Activated T-helper 2 cell treated with anti-CD3 and anti-CD28 coated beads, Interferon-gamma antibody, Interleukin-2, Interleukin-4, amounts not matched to agents 10 μg/mL and 5 μg/mL and 100 μg/mL, durations not matched to agents 14 hours and 24 hours and 36 hours (primary cell): ENCODE measurements around the gene LAMB4. TPM values are rescaled to one million over a fixed set of nuclear protein-coding genes. Genes with fewer than 3 reads are reported as not detected.

ENCODE experiments used
- DNase-seq: peaks from one replicate; pipeline ENCODE4 v3.0.0; 2021; ENCODE audit warnings: low spot score
- H3K27ac Mint-ChIP-seq: one replicate; pipeline ENCODE4 v1.8.0; 2021; ENCODE audit warnings: mixed read lengths
- H3K27me3 Mint-ChIP-seq: one replicate; pipeline ENCODE4 v1.8.0; 2021; ENCODE audit warnings: low read depth, mixed read lengths
- H3K36me3 Mint-ChIP-seq: one replicate; pipeline ENCODE4 v1.8.0; 2021; ENCODE audit warnings: low read depth, mixed read lengths
- H3K4me1 Mint-ChIP-seq: one replicate; pipeline ENCODE4 v1.8.0; 2021; ENCODE audit warnings: low read depth, mixed read lengths
- H3K4me3 Mint-ChIP-seq: one replicate; pipeline ENCODE4 v1.8.0; 2021; ENCODE audit warnings: low read depth, mild to moderate bottlenecking, moderate library complexity, mixed read lengths
- H3K9me3 Mint-ChIP-seq: one replicate; pipeline ENCODE4 v1.8.0; 2021; ENCODE audit warnings: mixed read lengths
- intact Hi-C: fragments of 100-400 bp; cut with micrococcal nuclease; formaldehyde crosslinking; loops from one replicate; pipeline ENCODE4 v1.15.1; 2023
- total RNA-seq: library from RNA; stranded (reverse); gene quantifications from 2 replicates; pipeline ENCODE4 v1.2.3, GENCODE V29; 2022

LAMB4 gene
- total RNA-seq, 1 donor from 2014 or later = not detected

DNA sequence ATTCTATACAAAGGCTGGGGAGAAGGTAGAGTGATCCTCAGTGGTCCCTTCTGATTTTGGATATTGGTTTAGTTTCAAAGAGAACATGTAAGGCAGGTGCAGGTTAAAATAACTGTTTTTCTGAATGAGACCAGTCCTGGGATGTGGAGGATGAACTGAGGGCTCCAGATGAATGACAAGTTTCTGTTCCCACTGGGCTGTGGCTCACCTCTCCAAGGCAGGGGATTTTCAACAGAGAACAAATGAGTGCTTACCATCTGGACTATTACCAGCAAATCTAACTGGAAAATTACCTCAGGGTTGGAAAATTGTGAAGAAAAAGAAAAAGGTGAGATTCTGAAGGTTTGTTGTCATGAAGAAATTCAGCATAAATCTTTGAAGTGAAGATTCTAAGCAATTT is 8.0 kb downstream of the LAMB4 start:
- H3K4me1 Mint-ChIP-seq = peaks cover 15% of the 10 kb centered on the region
- no peak for DNase-seq
- H3K27me3 Mint-ChIP-seq = peaks cover 21% of the 10 kb centered on the region
- intact Hi-C loops = no loop called here
- H3K4me3 Mint-ChIP-seq = no peak overlapping the region
- H3K36me3 Mint-ChIP-seq = no peaks in the 10 kb centered on the region
- H3K9me3 Mint-ChIP-seq = no peaks in the 10 kb centered on the region
- H3K27ac Mint-ChIP-seq = no peak overlapping the region

DNA sequence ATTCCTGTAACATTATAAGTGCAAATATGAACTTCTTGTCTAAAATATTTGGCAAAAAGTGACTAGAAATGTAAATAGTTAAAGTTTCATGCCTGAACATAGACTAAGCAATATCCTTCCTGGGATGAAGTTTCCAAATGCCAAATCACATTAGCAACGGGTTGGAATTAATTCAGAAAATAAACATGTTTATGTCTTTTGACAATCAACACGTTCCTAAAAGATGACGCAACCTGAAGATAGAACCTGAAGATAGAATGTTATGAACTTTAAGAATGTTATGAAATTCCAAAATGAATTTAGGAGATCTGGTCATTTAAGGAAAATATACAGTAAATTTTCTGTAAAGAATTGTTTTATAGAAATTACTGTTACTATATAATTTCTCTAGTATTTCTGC is 9.2 kb downstream of the LAMB4 start:
- H3K36me3 Mint-ChIP-seq = no peaks in the 10 kb centered on the region
- H3K4me3 Mint-ChIP-seq = no peak overlapping the region
- peaks cover 15% of the 10 kb centered on the region for H3K4me1 Mint-ChIP-seq
- no peak for DNase-seq
- no peaks in the 10 kb centered on the region for H3K9me3 Mint-ChIP-seq
- H3K27ac Mint-ChIP-seq = no peak overlapping the region
- peaks cover 21% of the 10 kb centered on the region for H3K27me3 Mint-ChIP-seq
- intact Hi-C loops = loop anchor here (1.0 kb wide), 1 partner anchor 15 kb away; no protein-coding TSS in a partner anchor

GRCh38 chr7:108120196-108120595 is 10.0 kb downstream of the LAMB4 start:
- no peaks in the 10 kb centered on the region for H3K36me3 Mint-ChIP-seq
- no peak for DNase-seq
- peaks cover 15% of the 10 kb centered on the region for H3K4me1 Mint-ChIP-seq
- no peak overlapping the region for H3K27ac Mint-ChIP-seq
- no peak overlapping the region for H3K4me3 Mint-ChIP-seq
- intact Hi-C loops = loop anchor here (1.0 kb wide), 1 partner anchor 16 kb away; no protein-coding TSS in a partner anchor
- H3K27me3 Mint-ChIP-seq = peaks cover 22% of the 10 kb centered on the region
- no peaks in the 10 kb centered on the region for H3K9me3 Mint-ChIP-seq

- no peak for DNase-seq
- Mint-ChIP-seq H3K27me3 (peaks cover 18% of the 10 kb centered on the region), H3K27ac (no peak overlapping the region), H3K4me1 (peaks cover 19% of the 10 kb centered on the region), H3K4me3 (no peak overlapping the region), H3K36me3 (no peaks in the 10 kb centered on the region), H3K9me3 (no peaks in the 10 kb centered on the region)
- intact Hi-C loops = loop anchor here (1.0 kb wide), 1 partner anchor 9 kb away; no protein-coding TSS in a partner anchor
These were observed 11.2 kb downstream of the LAMB4 start for GRCh38 chr7:108118959-108119358.

GRCh38 chr7:108114117-108114841 is 15.9 kb downstream of the LAMB4 start:
- peaks cover 8% of the 10 kb centered on the region for H3K4me1 Mint-ChIP-seq
- intact Hi-C loops = loop anchor here (1.0 kb wide), 1 partner anchor 32 kb away; no protein-coding TSS in a partner anchor
- no peaks in the 10 kb centered on the region for H3K9me3 Mint-ChIP-seq
- DNase-seq = no peak
- no peak overlapping the region for H3K27ac Mint-ChIP-seq
- peaks cover 13% of the 10 kb centered on the region for H3K27me3 Mint-ChIP-seq
- H3K4me3 Mint-ChIP-seq = no peak overlapping the region
- no peaks in the 10 kb centered on the region for H3K36me3 Mint-ChIP-seq

GRCh38 chr7:108112683-108113082 is 17.5 kb downstream of the LAMB4 start:
- no peak overlapping the region for H3K27ac Mint-ChIP-seq
- no peak for DNase-seq
- intact Hi-C loops = no loop called here
- H3K9me3 Mint-ChIP-seq = no peaks in the 10 kb centered on the region
- peaks cover 13% of the 10 kb centered on the region for H3K27me3 Mint-ChIP-seq
- H3K4me1 Mint-ChIP-seq = peaks cover 4% of the 10 kb centered on the region
- H3K36me3 Mint-ChIP-seq = no peaks in the 10 kb centered on the region
- H3K4me3 Mint-ChIP-seq = no peak overlapping the region

GRCh38 chr7:108109221-108109908 is 20.8 kb downstream of the LAMB4 start:
- intact Hi-C loops = loop anchor here (1.0 kb wide), 1 partner anchor 37 kb away; no protein-coding TSS in a partner anchor
- H3K9me3 Mint-ChIP-seq = no peaks in the 10 kb centered on the region
- no peaks in the 10 kb centered on the region for H3K4me1 Mint-ChIP-seq
- peaks cover 6% of the 10 kb centered on the region for H3K27me3 Mint-ChIP-seq
- no peaks in the 10 kb centered on the region for H3K36me3 Mint-ChIP-seq
- H3K27ac Mint-ChIP-seq = no peak overlapping the region
- DNase-seq = no peak
- H3K4me3 Mint-ChIP-seq = no peak overlapping the region

DNA sequence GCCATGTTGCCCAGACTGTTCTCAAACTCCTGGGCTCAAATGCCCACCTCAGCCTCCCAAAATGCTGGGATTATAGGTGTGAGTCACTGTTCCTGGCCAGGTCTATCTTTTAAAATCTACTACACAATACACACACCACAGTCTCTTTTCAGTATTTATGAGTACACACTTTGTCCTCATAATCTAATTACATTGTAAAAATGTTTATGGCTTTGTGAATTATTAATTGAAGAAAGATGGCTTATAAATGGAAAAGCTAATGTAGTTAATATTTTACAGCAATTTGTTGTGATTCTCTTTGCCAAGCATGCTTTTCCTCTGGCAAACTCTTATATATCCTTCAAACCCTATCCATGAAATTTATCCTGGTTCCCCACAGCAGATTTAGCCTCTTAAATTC is 22.0 kb downstream of the LAMB4 start:
- DNase-seq = no peak
- Mint-ChIP-seq H3K4me3 (no peak overlapping the region), H3K4me1 (no peaks in the 10 kb centered on the region), H3K9me3 (no peaks in the 10 kb centered on the region), H3K27me3 (peaks cover 6% of the 10 kb centered on the region), H3K27ac (no peak overlapping the region), H3K36me3 (no peaks in the 10 kb centered on the region)
- intact Hi-C loops = no loop called here

DNA sequence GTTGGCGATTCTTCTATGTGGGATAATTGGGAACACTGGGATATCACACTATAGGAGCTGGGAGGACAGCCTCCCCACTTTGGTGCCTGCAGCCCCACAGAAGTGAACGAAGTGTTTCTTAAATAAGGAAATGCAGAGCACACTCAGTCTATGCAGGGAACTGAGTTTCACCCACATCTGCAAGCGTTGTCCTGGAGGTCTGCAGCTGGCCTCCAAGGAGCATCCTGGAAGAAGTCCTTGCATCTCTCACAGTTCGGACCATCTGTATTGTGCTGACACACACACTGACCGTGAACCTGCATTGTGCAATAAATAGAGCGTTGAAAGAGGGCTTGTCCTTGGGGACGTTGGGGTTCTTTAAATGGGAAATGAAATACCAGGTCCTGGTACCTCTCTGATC is 25.8 kb downstream of the LAMB4 start:
- H3K36me3 Mint-ChIP-seq = no peaks in the 10 kb centered on the region
- peaks cover 3% of the 10 kb centered on the region for H3K4me1 Mint-ChIP-seq
- no peak overlapping the region for H3K4me3 Mint-ChIP-seq
- intact Hi-C loops = no loop called here
- no peak for DNase-seq
- H3K27ac Mint-ChIP-seq = no peak overlapping the region
- no peaks in the 10 kb centered on the region for H3K9me3 Mint-ChIP-seq
- peaks cover 8% of the 10 kb centered on the region for H3K27me3 Mint-ChIP-seq

DNA sequence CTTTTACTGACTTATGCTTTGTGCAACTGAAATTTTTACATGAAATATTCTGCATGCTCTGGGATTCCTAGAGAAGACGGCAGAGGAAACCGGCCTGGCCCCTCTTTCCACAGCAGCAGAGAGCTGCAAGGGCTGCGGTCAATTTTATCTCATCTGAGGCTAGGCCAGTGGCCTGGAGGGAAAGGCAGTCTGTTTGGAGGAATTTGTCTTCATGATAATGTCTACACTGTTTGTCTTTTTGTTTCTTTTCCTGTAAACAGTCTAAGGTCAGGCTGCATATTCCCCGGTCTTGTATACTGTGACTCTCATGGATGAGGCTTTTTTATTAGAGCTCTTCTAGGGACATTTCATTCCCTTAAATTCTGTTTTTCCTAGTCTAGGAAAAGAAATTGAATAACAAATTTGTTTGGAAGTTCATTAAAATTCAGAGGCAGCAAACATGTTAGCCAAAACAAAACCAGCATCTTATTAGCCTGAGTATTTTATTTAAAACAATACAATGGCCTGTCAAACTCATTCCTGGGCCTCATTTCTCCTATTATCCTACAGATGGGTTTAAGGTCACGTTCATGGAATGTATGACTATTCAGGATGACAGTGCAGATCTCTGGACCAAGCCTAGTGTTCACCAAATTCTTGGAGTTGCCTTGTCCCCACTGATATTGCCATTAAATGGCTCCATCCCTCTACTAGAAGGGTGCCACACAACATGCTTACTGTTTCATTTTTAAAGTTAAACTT is 26.4 kb downstream of the LAMB4 start:
- Mint-ChIP-seq H3K27me3 (peaks cover 12% of the 10 kb centered on the region), H3K27ac (no peak overlapping the region), H3K9me3 (no peaks in the 10 kb centered on the region), H3K36me3 (no peaks in the 10 kb centered on the region), H3K4me3 (no peak overlapping the region), H3K4me1 (peaks cover 3% of the 10 kb centered on the region)
- DNase-seq = no peak
- intact Hi-C loops = no loop called here

GRCh38 chr7:108102671-108103312 is 27.4 kb downstream of the LAMB4 start:
- Mint-ChIP-seq H3K27ac (no peak overlapping the region), H3K4me3 (no peak overlapping the region), H3K4me1 (peaks cover 3% of the 10 kb centered on the region), H3K36me3 (no peaks in the 10 kb centered on the region), H3K9me3 (no peaks in the 10 kb centered on the region), H3K27me3 (peaks cover 12% of the 10 kb centered on the region)
- intact Hi-C loops = no loop called here
- DNase-seq = no peak

DNA sequence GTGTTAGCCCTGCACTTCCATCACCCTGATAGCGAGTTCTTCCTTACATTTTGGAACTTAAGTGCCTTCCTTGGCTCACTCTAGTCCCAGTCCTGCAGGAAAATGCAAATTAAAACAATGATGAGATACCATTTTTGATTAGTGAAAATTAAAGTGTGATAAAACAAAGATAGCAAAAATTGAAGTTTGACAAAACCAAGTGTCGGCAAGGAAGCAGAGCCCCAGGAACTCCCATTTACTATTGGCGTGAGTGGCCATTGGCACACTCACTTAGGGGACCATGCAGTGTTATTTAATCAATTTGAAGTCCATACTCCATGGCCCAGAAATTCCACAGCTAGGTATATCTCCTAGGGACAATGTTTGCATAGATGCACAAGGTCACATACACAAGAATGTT is 28.4 kb downstream of the LAMB4 start:
- no peak overlapping the region for H3K4me3 Mint-ChIP-seq
- H3K4me1 Mint-ChIP-seq = peaks cover 3% of the 10 kb centered on the region
- peaks cover 12% of the 10 kb centered on the region for H3K27me3 Mint-ChIP-seq
- DNase-seq = no peak
- intact Hi-C loops = no loop called here
- H3K9me3 Mint-ChIP-seq = no peaks in the 10 kb centered on the region
- no peak overlapping the region for H3K27ac Mint-ChIP-seq
- H3K36me3 Mint-ChIP-seq = no peaks in the 10 kb centered on the region
